H1 (cell line): ENCODE data around the gene TGM6. TPM values are rescaled to one million over a fixed set of nuclear protein-coding genes. Genes with fewer than 3 reads are reported as not detected.

Experiments used
- CTCF ChIA-PET: fragments of 300-600 bp; sonication (Branson Sonifier 250); formaldehyde crosslinking; loops from one replicate; lab custom pipeline; 2021; ENCODE audit not compliant: partially characterized antibody; lab: Charles Lee
- POLR2A ChIA-PET: fragments of 300-600 bp; sonication (Branson Sonifier 250); formaldehyde crosslinking; loops from one replicate; lab custom pipeline; 2021; ENCODE audit warnings: inconsistent platforms; ENCODE audit not compliant: partially characterized antibody; lab: Charles Lee
- DNase-seq, 2 experiments: peaks; one replicate each; pipeline versions ENCODE4 v3.0.0 to v3.0.0-alpha.2; 2010 to 2022; ENCODE audit warnings: low spot score in 2 of 2, low read depth in 1 of 2, mixed read lengths in 1 of 2
- FAIRE-seq: peaks from 2 replicates; lab custom pipeline; 2011; peaks lifted over from hg19 to GRCh38; lab: Jason Lieb, UNC
- H2AFZ ChIP-seq: 2 replicates; pipeline ENCODE4 v1.8.1; 2012; ENCODE audit warnings: low read length, inconsistent platforms
- H2AK5ac ChIP-seq: 2 replicates; pipeline ENCODE4 v1.6.1; 2013; ENCODE audit warnings: low read depth, low read length
- H2BK120ac ChIP-seq: replicated peaks from 2 replicates; pipeline ENCODE3; 2013; ENCODE audit warnings: low read depth, low read length, inconsistent platforms
- H2BK12ac ChIP-seq: 2 replicates; pipeline ENCODE4 v1.6.1; 2013; ENCODE audit warnings: low read depth, low read length
- H2BK15ac ChIP-seq: 2 replicates; pipeline ENCODE4 v1.6.1; 2013; ENCODE audit warnings: low read length
- H2BK20ac ChIP-seq: 2 replicates; pipeline ENCODE4 v1.6.1; 2013; ENCODE audit warnings: low read length
- H2BK5ac ChIP-seq: 2 replicates; pipeline ENCODE4 v1.6.1; 2013; ENCODE audit warnings: low read depth, low read length
- H3K14ac ChIP-seq: 2 replicates; pipeline ENCODE4 v1.6.1; 2013; ENCODE audit warnings: inconsistent platforms; ENCODE audit not compliant: insufficient read length
- H3K18ac ChIP-seq: 2 replicates; pipeline ENCODE4 v1.6.1; 2013; ENCODE audit warnings: low read length; ENCODE audit errors: extremely low read depth
- H3K23ac ChIP-seq: 2 replicates; pipeline ENCODE4 v1.6.1; 2013; ENCODE audit warnings: inconsistent platforms; ENCODE audit not compliant: insufficient read length
- H3K23me2 ChIP-seq: 2 replicates; pipeline ENCODE4 v1.6.1; 2013; ENCODE audit warnings: low read depth, low read length
- H3K27ac ChIP-seq: 2 replicates; pipeline ENCODE4 v1.6.1; 2011; ENCODE audit warnings: low read depth, low read length, inconsistent platforms
- H3K27me3 ChIP-seq, 4 experiments: replicated peaks in 1 of 4; 1 replicate in 1 of 4; 2 replicates in 3 of 4; pipeline versions ENCODE4 v1.6.1 to v1.8.1; 2011 to 2013; ENCODE audit warnings: low read length in 3 of 4, mild to moderate bottlenecking in 3 of 4, inconsistent platforms in 2 of 4, mixed read lengths in 2 of 4, moderate library complexity in 1 of 4; ENCODE audit not compliant: control insufficient read depth in 3 of 4, insufficient read depth in 3 of 4; ENCODE audit errors: extremely low read depth in 1 of 4
- H3K36me3 ChIP-seq, 4 experiments: 2 replicates each; pipeline versions ENCODE4 v1.6.1 to v1.8.1; 2011 to 2013; ENCODE audit warnings: mild to moderate bottlenecking in 4 of 4, low read length in 3 of 4, moderate library complexity in 2 of 4, control low read depth in 1 of 4, inconsistent platforms in 1 of 4; ENCODE audit not compliant: insufficient read depth in 4 of 4, control insufficient read depth in 2 of 4
- H3K4ac ChIP-seq: replicated peaks from 2 replicates; pipeline ENCODE3; 2013; ENCODE audit warnings: low read length, low read depth, mixed read lengths, inconsistent platforms; ENCODE audit not compliant: insufficient read length
- H3K4me1 ChIP-seq, 4 experiments: replicated peaks in 1 of 4; 1 replicate in 1 of 4; 2 replicates in 3 of 4; pipeline versions ENCODE4 v1.6.1 to v1.8.1; 2011 to 2013; ENCODE audit warnings: low read length in 3 of 4, inconsistent platforms in 2 of 4, mixed read lengths in 1 of 4; ENCODE audit not compliant: insufficient read depth in 4 of 4, control insufficient read depth in 3 of 4
- H3K4me2 ChIP-seq, 2 experiments: 2 replicates each; pipeline versions ENCODE4 v1.6.1 to v1.8.1; 2011 to 2013; ENCODE audit warnings: low read depth in 2 of 2, low read length in 2 of 2, control low read depth in 1 of 2, inconsistent platforms in 1 of 2, mild to moderate bottlenecking in 1 of 2; ENCODE audit not compliant: insufficient read depth in 1 of 2
- H3K4me3 ChIP-seq, 4 experiments: fragments of 200-600, 300-600 bp in 1 of 4; sonication (generic), shearing (Covaris generic), sonication (Bioruptor Twin) in 1 of 4; 2 replicates each; pipeline versions ENCODE4 v1.5.1 to v1.8.1; 2011 to 2016; ENCODE audit warnings: low read length in 4 of 4, low read depth in 3 of 4, control low read depth in 2 of 4, inconsistent platforms in 2 of 4, mild to moderate bottlenecking in 2 of 4, mixed read lengths in 1 of 4, moderate library complexity in 1 of 4; ENCODE audit not compliant: insufficient read depth in 2 of 4; ENCODE audit errors: extremely low read depth in 1 of 4
- H3K56ac ChIP-seq: replicated peaks from 2 replicates; pipeline ENCODE3; 2013; ENCODE audit warnings: low read depth, mild to moderate bottlenecking, mixed read lengths, low read length, inconsistent platforms; ENCODE audit not compliant: insufficient read length
- H3K79me1 ChIP-seq: 2 replicates; pipeline ENCODE4 v1.6.1; 2013; ENCODE audit warnings: low read depth, low read length, control low read depth
- H3K79me2 ChIP-seq, 2 experiments: 2 replicates each; pipeline versions ENCODE4 v1.6.1 to v1.8.1; 2012 to 2013; ENCODE audit warnings: low read length in 2 of 2, mild to moderate bottlenecking in 2 of 2, inconsistent platforms in 1 of 2; ENCODE audit not compliant: insufficient read depth in 2 of 2, control insufficient read depth in 1 of 2
- H3K9ac ChIP-seq, 4 experiments: replicated peaks in 1 of 4; 1 replicate in 1 of 4; 2 replicates in 3 of 4; pipeline versions ENCODE4 v1.6.1 to v1.8.1; 2011 to 2013; ENCODE audit warnings: low read depth in 3 of 4, low read length in 3 of 4, control low read depth in 2 of 4, mild to moderate bottlenecking in 2 of 4, moderate library complexity in 2 of 4, inconsistent platforms in 1 of 4; ENCODE audit errors: extremely low read depth in 1 of 4
- H3K9me3 ChIP-seq, 2 experiments: 2 replicates each; pipeline versions ENCODE4 v1.6.1 to v1.8.1; 2012 to 2013; ENCODE audit warnings: mild to moderate bottlenecking in 2 of 2, moderate library complexity in 2 of 2, control low read depth in 1 of 2, inconsistent platforms in 1 of 2, low read depth in 1 of 2, low read length in 1 of 2, mixed read lengths in 1 of 2; ENCODE audit not compliant: insufficient read depth in 2 of 2
- H4K20me1 ChIP-seq, 2 experiments: replicated peaks in 1 of 2; 2 replicates each; pipeline versions ENCODE3 to v1.8.1; 2011 to 2013; ENCODE audit warnings: inconsistent platforms in 2 of 2, low read length in 2 of 2, mild to moderate bottlenecking in 1 of 2; ENCODE audit not compliant: insufficient read depth in 2 of 2, control insufficient read depth in 1 of 2
- H4K5ac ChIP-seq: 2 replicates; pipeline ENCODE4 v1.6.1; 2013; ENCODE audit warnings: low read length, low read depth, mixed read lengths, inconsistent platforms; ENCODE audit not compliant: insufficient read length
- H4K8ac ChIP-seq: 2 replicates; pipeline ENCODE4 v1.8.0; 2013; ENCODE audit warnings: mild to moderate bottlenecking, moderate library complexity, low read length, inconsistent platforms; ENCODE audit not compliant: insufficient read depth; ENCODE audit errors: extremely low read depth
- H4K91ac ChIP-seq: replicated peaks from 2 replicates; pipeline ENCODE3; 2013; ENCODE audit warnings: low read length, mixed read lengths, inconsistent platforms; ENCODE audit not compliant: insufficient read length
- ATF3 ChIP-seq: IDR thresholded peaks from 2 replicates; pipeline ENCODE4 v1.6.1; 2011; ENCODE audit warnings: low read depth, mild to moderate bottlenecking, low read length; ENCODE audit not compliant: insufficient read depth
- CEBPB ChIP-seq: IDR thresholded peaks from 2 replicates; pipeline ENCODE4 v1.6.1; 2012; ENCODE audit warnings: low read depth, low read length
- CHD2 ChIP-seq: IDR thresholded peaks from 2 replicates; pipeline ENCODE4 v1.6.1; 2012; ENCODE audit warnings: low read length, improper control_type of control experiment
- CTBP2 ChIP-seq: IDR thresholded peaks from 2 replicates; pipeline ENCODE4 v1.7.0; 2011; ENCODE audit warnings: borderline replicate concordance, mild to moderate bottlenecking, moderate library complexity, mixed read lengths, low read length; ENCODE audit not compliant: insufficient read depth, insufficient read length
- HDAC2 ChIP-seq, 2 experiments: fragments of 300-600 bp in 1 of 2; sonication (generic) in 1 of 2; IDR thresholded peaks; 2 replicates each; pipeline ENCODE4 v1.6.1; 2011 to 2012; ENCODE audit warnings: low read depth in 2 of 2, low read length in 2 of 2, mild to moderate bottlenecking in 2 of 2, moderate library complexity in 2 of 2, borderline replicate concordance in 1 of 2, inconsistent platforms in 1 of 2
- KDM1A ChIP-seq: fragments of 200-600, 300-600 bp; sonication (generic); IDR thresholded peaks from 2 replicates; pipeline ENCODE4 v1.7.1; 2016; ENCODE audit warnings: mild to moderate bottlenecking, low read length, borderline replicate concordance
- NANOG ChIP-seq: IDR thresholded peaks from 2 replicates; pipeline ENCODE4 v1.6.1; 2011; ENCODE audit warnings: low read length, low read depth, mild to moderate bottlenecking, inconsistent platforms; ENCODE audit not compliant: insufficient read depth, poor library complexity, severe bottlenecking
- PHF8 ChIP-seq: fragments of 200-600 bp; sonication (generic); conservative IDR thresholded peaks from 2 replicates; pipeline ENCODE4 v1.7.1; 2012; ENCODE audit warnings: low read depth, mild to moderate bottlenecking, inconsistent platforms, low read length, moderate library complexity
- SAP30 ChIP-seq: fragments of 300-600 bp; sonication (generic); IDR thresholded peaks from 2 replicates; pipeline ENCODE4 v1.7.1; 2012; ENCODE audit warnings: low read length, moderate library complexity, mild to moderate bottlenecking, inconsistent platforms; ENCODE audit not compliant: insufficient read depth, insufficient replicate concordance
- SP2 ChIP-seq: IDR thresholded peaks from 2 replicates; pipeline ENCODE4 v1.6.1; 2012; ENCODE audit warnings: mild to moderate bottlenecking, low read length, inconsistent platforms
- TAF1 ChIP-seq: IDR thresholded peaks from 2 replicates; pipeline ENCODE4 v1.6.1; 2011; ENCODE audit warnings: mild to moderate bottlenecking, low read depth, low read length
- ZNF274 ChIP-seq: IDR thresholded peaks from 2 replicates; pipeline ENCODE4 v1.7.0; 2012; ENCODE audit warnings: low read length, borderline replicate concordance; ENCODE audit errors: extremely low read depth
- WGBS, 2 experiments: shearing (Covaris generic) in 1 of 2; methylation state at CpG; one replicate each; pipeline versions ENCODE4 v1.1.6 to v1.1.7; 2013 to 2015; ENCODE audit warnings: low lambda C conversion rate in 2 of 2, mixed read lengths in 2 of 2, inconsistent platforms in 1 of 2, low coverage in 1 of 2, missing lambda C conversion rate in 1 of 2; ENCODE audit not compliant: insufficient replicate concordance in 2 of 2, insufficient coverage in 1 of 2, insufficient read length in 1 of 2; ENCODE audit errors: extremely low coverage in 1 of 2, missing lambda C conversion rate in 1 of 2; 5-methylcytosine and 5-hydroxymethylcytosine counted together
- polyA plus RNA-seq, 7 experiments: library from polyadenylated mRNA; depleted of rRNA in 3 of 7; stranded (reverse) in 5 of 7; unstranded in 2 of 7; fragments of >200 nt in 5 of 7; fragments of 200-250 nt in 2 of 7; gene quantifications; 1 replicate in 5 of 7; 2 replicates in 1 of 7; 4 replicates in 1 of 7; pipeline versions ENCODE4 v1.2.1 to v1.2.3, GENCODE V29; 2011 to 2013; ENCODE audit warnings: missing spikeins in 2 of 7, mixed read lengths in 2 of 7
- total RNA-seq: library from RNA; stranded (reverse); fragmentation: NEBNext Ultra II Directional; extraction: Animal tissue kit (Norgen Biotek cat#: 25700); gene quantifications from 2 replicates; pipeline ENCODE4 v1.2.1, GENCODE V29; 2021

TGM6 gene
- total and polyA plus RNA-seq, 2 of the 8 experiments (the other 6 are each of a cell fraction or from before 2014, with no cell fraction given), result 0.03 TPM; not detected in 1

GRCh38 chr20:2416541-2417212 is 36.0 kb downstream of the TGM6 start:
- no peak overlapping the region for H3K27ac ChIP-seq
- H3K18ac ChIP-seq, result no peak overlapping the region
- no peak overlapping the region for H2BK5ac ChIP-seq
- H2AK5ac ChIP-seq, result no peak overlapping the region
- no peak overlapping the region for H3K56ac ChIP-seq
- no peak overlapping the region for H4K91ac ChIP-seq
- no peaks in the 10 kb centered on the region for H3K79me1 ChIP-seq
- ChIA-PET CTCF (interaction anchor here (0.8 to 1.0 kb wide), 2 partner anchors 18 to 29 kb away, joined by 3 to 6 read pairs; no protein-coding TSS in a partner anchor), POLR2A (no interaction called here)
- no peaks in the 10 kb centered on the region for H3K4me1 ChIP-seq
- H3K79me2 ChIP-seq, result no peaks in the 10 kb centered on the region
- H3K36me3 ChIP-seq, result no peaks in the 10 kb centered on the region
- no peaks in the 10 kb centered on the region for H3K23me2 ChIP-seq
- no peak overlapping the region for H2BK120ac ChIP-seq
- no peak overlapping the region for H3K14ac ChIP-seq
- no peaks in the 10 kb centered on the region for H3K27me3 ChIP-seq
- H4K8ac ChIP-seq, result no peak overlapping the region
- 90% methylated on average over 6 of the region's 6 CpGs; no CpG with 5 or more reads in 1 of the 2 experiments for WGBS, 2 experiments
- H3K23ac ChIP-seq, result no peak overlapping the region
- no peak for DNase-seq
- no peak overlapping the region for H3K4me3 ChIP-seq
- no peaks in the 10 kb centered on the region for H3K9me3 ChIP-seq
- H2BK15ac ChIP-seq, result no peak overlapping the region
- no peak overlapping the region for H2AFZ ChIP-seq
- no peaks in the 10 kb centered on the region for H4K20me1 ChIP-seq
- FAIRE-seq, result no peak
- no peak overlapping the region for H2BK12ac ChIP-seq
- no peak overlapping the region for H4K5ac ChIP-seq
- H3K9ac ChIP-seq, result peak overlapping the region in 1 of 4 experiments; percentile 11; a peak in 1 of 7 replicates
- no peak overlapping the region for H3K4ac ChIP-seq
- no peak overlapping the region for H3K4me2 ChIP-seq
- no peak overlapping the region for H2BK20ac ChIP-seq
- no peak for TF ChIP-seq SAP30
- TF ChIP-seq PHF8, result no peak
- TF ChIP-seq ATF3, result no peak
- no peak for TF ChIP-seq SP2
- no peak for TF ChIP-seq NANOG
- no peak for TF ChIP-seq TAF1
- TF ChIP-seq HDAC2 (IDR thresholded peaks at IDR 0.05; ENCODE audit: borderline replicate concordance in 1 of 2, low read depth in 2 of 2, low read length in 2 of 2), result no peak
- TF ChIP-seq CTBP2, result no peak
- TF ChIP-seq CHD2, result no peak
- TF ChIP-seq KDM1A, result no peak
- no peak for TF ChIP-seq CEBPB
- TF ChIP-seq ZNF274, result no peak
